Activated CD4-positive, alpha-beta T cell treated with anti-CD3 and anti-CD28 coated beads, Interleukin-2, amount 50 U/mL, for 24 hours (primary cell): ENCODE data around the gene CAMKK2.
"Not testable (repeated sequence)": the region's sequence is repeated elsewhere in the genome, so short reads cannot be mapped to it uniquely, and the experiment has no call there.

Experiments
- DNase-seq, 2 donors: peaks; one replicate each; pipeline ENCODE4 v3.0.0-alpha.2; 2020; ENCODE audit warnings: low read depth in 1 of 2, low spot score in 1 of 2

Gene CAMKK2

GRCh38 chr12:121226871-121227270 is 69.6 kb downstream of the CAMKK2 start:
- DNase-seq: not testable (repeated sequence)

GRCh38 chr12:121226399-121226798 is 70.1 kb downstream of the CAMKK2 start:
- DNase-seq: no peak

- no peak for DNase-seq
Measured at GRCh38 chr12:121224591-121224990, 71.9 kb downstream of the CAMKK2 start.

GRCh38 chr12:121223292-121224285 is 72.9 kb downstream of the CAMKK2 start:
- no peak for DNase-seq

GRCh38 chr12:121222847-121223246 is 73.7 kb downstream of the CAMKK2 start:
- DNase-seq: no peak

GRCh38 chr12:121219353-121219986 is 77.0 kb downstream of the CAMKK2 start:
- no peak for DNase-seq

- no peak for DNase-seq
Measured at GRCh38 chr12:121218588-121219352, 77.7 kb downstream of the CAMKK2 start.

GRCh38 chr12:121217761-121218160 is 78.7 kb downstream of the CAMKK2 start:
- no peak for DNase-seq

GRCh38 chr12:121217063-121217462 is 79.4 kb downstream of the CAMKK2 start:
- DNase-seq: no peak

GRCh38 chr12:121216102-121216501 is 80.4 kb downstream of the CAMKK2 start:
- no peak for DNase-seq

- DNase-seq: no peak
Measured at GRCh38 chr12:121214855-121215745, 81.4 kb downstream of the CAMKK2 start.

- DNase-seq: peak in 1 of 2 donors; percentile 15
Measured at GRCh38 chr12:121214166-121214777, 82.2 kb downstream of the CAMKK2 start.

GRCh38 chr12:121212875-121213274 is 83.6 kb downstream of the CAMKK2 start:
- no peak for DNase-seq

GRCh38 chr12:121209624-121210572 is 86.6 kb downstream of the CAMKK2 start, which contains the start of gene P2RX4:
P2RX4 (plus strand) TSS chr12:121210129; CDS start chr12:121210165, 36 bp downstream.
- peak; percentile 70 to 71 for DNase-seq

- DNase-seq: no peak
Measured at GRCh38 chr12:121209221-121209620, 87.3 kb downstream of the CAMKK2 start.

GRCh38 chr12:121208571-121208970 is 87.9 kb downstream of the CAMKK2 start:
- DNase-seq: not testable (repeated sequence)

- DNase-seq: no peak
Measured at GRCh38 chr12:121205491-121205890, 91.0 kb downstream of the CAMKK2 start.

- no peak for DNase-seq
Measured at GRCh38 chr12:121203482-121203881, 93.0 kb downstream of the CAMKK2 start.
